Body of pancreas (tissue), 4 donors: ENCODE results near the gene NR2F2. TPM values are rescaled to one million over a fixed set of nuclear protein-coding genes. Genes with fewer than 3 reads are reported as not detected.
A peak's percentile ranks its signal among the peaks of the same experiment; 100 is the strongest.

Experiments
- ATAC-seq: fragments of 150-250 bp; one replicate; pipeline ENCODE4 v1.9.1; 2016
- DNase-seq, 4 donors: peaks; one replicate each; pipeline ENCODE4 v3.0.0-alpha.2; 2019
- H3K27ac ChIP-seq, 4 donors: fragments of 200-600 bp; sonication (generic); 1 replicate in 3 of 4; 2 replicates in 1 of 4; pipeline versions ENCODE4 v1.5.1 to v1.6.1; 2016 to 2019; ENCODE audit warnings: mild to moderate bottlenecking in 1 of 4, mixed read lengths in 1 of 4, moderate library complexity in 1 of 4
- H3K27me3 ChIP-seq, 2 donors: fragments of 200-600 bp; sonication (generic); one replicate each; pipeline ENCODE4 v1.6.0; 2016; ENCODE audit warnings: mild to moderate bottlenecking in 1 of 2
- H3K36me3 ChIP-seq, 2 donors: fragments of 200-600 bp; sonication (generic); replicated peaks in 1 of 2; 2 replicates each; pipeline ENCODE4 v1.5.1; 2016; ENCODE audit warnings: low read depth in 2 of 2; ENCODE audit not compliant: insufficient read depth in 1 of 2
- H3K4me1 ChIP-seq: fragments of 200-600 bp; sonication (generic); one replicate; pipeline ENCODE4 v1.6.0; 2016
- H3K4me3 ChIP-seq, 2 donors: fragments of 200-600 bp; sonication (generic); 1 replicate in 1 of 2; 2 replicates in 1 of 2; pipeline ENCODE4 v1.5.1; 2016 to 2019
- H3K9me3 ChIP-seq, 3 donors: fragments of 200-600 bp; sonication (generic); 1 replicate in 2 of 3; 2 replicates in 1 of 3; pipeline ENCODE4 v1.5.1; 2016
- POLR2A ChIP-seq, 3 donors: fragments of 450-650 bp; IDR thresholded peaks; one replicate each; pipeline ENCODE4 v1.6.1; 2016; ENCODE audit warnings: antibody characterized with exemption in 3 of 3, mild to moderate bottlenecking in 2 of 3
- WGBS, 2 donors: methylation state at CpG; one replicate each; pipeline ENCODE4 v1.1.5; 2017; 5-methylcytosine and 5-hydroxymethylcytosine counted together
- intact Hi-C: fragments of 100-400 bp; cut with DNase I; formaldehyde crosslinking; loops from one replicate; pipeline ENCODE4 v1.15.1; 2023
- total RNA-seq, 2 donors: library from RNA; depleted of rRNA; stranded (reverse); fragments of >200 nt; gene quantifications; one replicate each; pipeline ENCODE4 v1.1.0, GENCODE V29; 2016
- TF ChIP-seq, protein P1 (sequence below), 7 experiments: fragments of 450-650 bp in 4 of 7; fragments of 200-600 bp in 3 of 7; sonication (generic) in 3 of 7; IDR thresholded peaks; one replicate each; pipeline ENCODE4 v1.5.1; 2016 to 2019; ENCODE audit warnings: antibody characterized with exemption in 7 of 7

The NR2F2 gene
- total RNA-seq, 2 donors from 2014 or later, result 12.9 to 13.5 TPM

- H3K4me1 ChIP-seq, result peaks cover 30% of the 10 kb centered on the region
- ATAC-seq, result no peak
- peak overlapping the region; percentile 16 to 85 (median 77) for H3K27ac ChIP-seq
- intact Hi-C loops, result no loop called here
- no peak for DNase-seq
- H3K27me3 ChIP-seq, result peaks cover 0 to 15% of the 10 kb centered on the region in 2 donors
- H3K9me3 ChIP-seq, result no peaks in the 10 kb centered on the region
- TF ChIP-seq POLR2A (IDR thresholded peaks at IDR 0.05), result no peak
- TF ChIP-seq, protein P1, sequence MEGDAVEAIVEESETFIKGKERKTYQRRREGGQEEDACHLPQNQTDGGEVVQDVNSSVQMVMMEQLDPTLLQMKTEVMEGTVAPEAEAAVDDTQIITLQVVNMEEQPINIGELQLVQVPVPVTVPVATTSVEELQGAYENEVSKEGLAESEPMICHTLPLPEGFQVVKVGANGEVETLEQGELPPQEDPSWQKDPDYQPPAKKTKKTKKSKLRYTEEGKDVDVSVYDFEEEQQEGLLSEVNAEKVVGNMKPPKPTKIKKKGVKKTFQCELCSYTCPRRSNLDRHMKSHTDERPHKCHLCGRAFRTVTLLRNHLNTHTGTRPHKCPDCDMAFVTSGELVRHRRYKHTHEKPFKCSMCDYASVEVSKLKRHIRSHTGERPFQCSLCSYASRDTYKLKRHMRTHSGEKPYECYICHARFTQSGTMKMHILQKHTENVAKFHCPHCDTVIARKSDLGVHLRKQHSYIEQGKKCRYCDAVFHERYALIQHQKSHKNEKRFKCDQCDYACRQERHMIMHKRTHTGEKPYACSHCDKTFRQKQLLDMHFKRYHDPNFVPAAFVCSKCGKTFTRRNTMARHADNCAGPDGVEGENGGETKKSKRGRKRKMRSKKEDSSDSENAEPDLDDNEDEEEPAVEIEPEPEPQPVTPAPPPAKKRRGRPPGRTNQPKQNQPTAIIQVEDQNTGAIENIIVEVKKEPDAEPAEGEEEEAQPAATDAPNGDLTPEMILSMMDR (IDR thresholded peaks at IDR 0.05), result no peak
- WGBS, 2 donors, result 59 to 70% methylated on average over 25 to 29 of the region's 29 CpGs
- no peak overlapping the region for H3K4me3 ChIP-seq
- H3K36me3 ChIP-seq, result no peaks in the 10 kb centered on the region
Measured at GRCh38 chr15:96323319-96324145, 7.0 kb upstream of the NR2F2 start.

GRCh38 chr15:96324192-96324895 is 6.2 kb upstream of the NR2F2 start:
- intact Hi-C loops, result no loop called here

GRCh38 chr15:96324940-96325540 is 5.5 kb upstream of the NR2F2 start:
- Histone ChIP-seq H3K4me1 (peaks cover 36% of the 10 kb centered on the region), H3K27me3 (peaks cover 0 to 15% of the 10 kb centered on the region in 2 donors), H3K27ac (peak overlapping the region; percentile 16 to 82 (median 62)), H3K36me3 (no peaks in the 10 kb centered on the region), H3K9me3 (no peaks in the 10 kb centered on the region), H3K4me3 (no peak overlapping the region)
- DNase-seq (no peak), ATAC-seq (no peak)
- intact Hi-C loops, result no loop called here
- WGBS, 2 donors, result 33 to 43% methylated on average over 6 of the region's 6 CpGs
- no peak for TF ChIP-seq POLR2A (IDR thresholded peaks at IDR 0.05)

More at GRCh38 chr15:96324192-96324895, 6.2 kb upstream of the NR2F2 start:
- no peak overlapping the region for H3K4me3 ChIP-seq
- peak in 1 of 4 donors; percentile 12 for DNase-seq
- 31 to 32% methylated on average over 12 of the region's 12 CpGs for WGBS, 2 donors
- peak overlapping the region; percentile 26 to 82 (median 62) for H3K27ac ChIP-seq
- TF ChIP-seq POLR2A (IDR thresholded peaks at IDR 0.05), result no peak
- TF ChIP-seq, protein P1 (IDR thresholded peaks at IDR 0.05), result no peak
- no peaks in the 10 kb centered on the region for H3K9me3 ChIP-seq
- ATAC-seq, result no peak
- no peaks in the 10 kb centered on the region for H3K36me3 ChIP-seq
- H3K4me1 ChIP-seq, result peaks cover 30% of the 10 kb centered on the region
- peaks cover 0 to 15% of the 10 kb centered on the region in 2 donors for H3K27me3 ChIP-seq

- H3K27me3 ChIP-seq, result peaks cover 0 to 15% of the 10 kb centered on the region in 2 donors
- no peaks in the 10 kb centered on the region for H3K36me3 ChIP-seq
- intact Hi-C loops, result no loop called here
- DNase-seq, result no peak
- ATAC-seq, result no peak
- peak overlapping the region; percentile 16 to 82 (median 62) for H3K27ac ChIP-seq
- WGBS, 2 donors, result 20% methylated on average over 17 of the region's 17 CpGs
- H3K4me1 ChIP-seq, result peaks cover 36% of the 10 kb centered on the region
- TF ChIP-seq, protein P1 (IDR thresholded peaks at IDR 0.05), result no peak
- TF ChIP-seq POLR2A (IDR thresholded peaks at IDR 0.05), result no peak
- H3K4me3 ChIP-seq, result peak overlapping the region in 1 of 2 donors; percentile 49
- no peaks in the 10 kb centered on the region for H3K9me3 ChIP-seq
Measured at GRCh38 chr15:96325541-96326327, 4.8 kb upstream of the NR2F2 start.
